ENCODE measurements around the gene AFF3.

- TF ChIP-seq CTCF (conservative IDR thresholded peaks at IDR 0.05) (0 out of 2 replicates have a peak, but pooled peaks have one; percentile 28), EZH2 (IDR thresholded peaks at IDR 0.05; ENCODE audit: low read depth) (no peak)
These were observed 416.6 kb downstream of the AFF3 start for GRCh38 chr2:99725820-99726219.

Data from PC-9 (cell line).